HG02678 (cell line): ENCODE data around the gene CTXN3.

Source experiments
- ATAC-seq: cut with Tn5 transposase; IDR thresholded peaks from one replicate; pipeline ENCODE4 v1.9.1; 2021; ENCODE audit warnings: mild to moderate bottlenecking, moderate library complexity; ENCODE audit not compliant: unreplicated experiment

CTXN3 gene

DNA sequence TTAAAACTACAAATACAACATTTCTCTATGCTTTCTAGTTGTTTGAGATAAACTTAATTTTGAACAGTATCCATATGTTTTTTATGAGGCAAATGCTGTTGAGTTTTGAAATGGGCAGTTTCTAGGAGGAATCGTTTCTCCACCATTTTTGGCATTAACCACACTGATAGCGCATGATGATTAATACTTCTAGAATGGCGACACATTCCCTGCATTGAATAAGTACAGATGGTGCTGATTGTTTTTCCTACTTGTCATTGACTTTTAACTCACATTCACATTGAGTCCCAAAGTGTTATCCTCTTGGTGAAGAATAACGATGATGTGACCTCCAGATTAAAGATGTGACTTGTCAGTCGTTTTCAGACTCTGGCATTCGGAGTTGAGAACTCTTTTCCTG, 47.8 kb downstream of the CTXN3 start:
- ATAC-seq, result no peak

DNA sequence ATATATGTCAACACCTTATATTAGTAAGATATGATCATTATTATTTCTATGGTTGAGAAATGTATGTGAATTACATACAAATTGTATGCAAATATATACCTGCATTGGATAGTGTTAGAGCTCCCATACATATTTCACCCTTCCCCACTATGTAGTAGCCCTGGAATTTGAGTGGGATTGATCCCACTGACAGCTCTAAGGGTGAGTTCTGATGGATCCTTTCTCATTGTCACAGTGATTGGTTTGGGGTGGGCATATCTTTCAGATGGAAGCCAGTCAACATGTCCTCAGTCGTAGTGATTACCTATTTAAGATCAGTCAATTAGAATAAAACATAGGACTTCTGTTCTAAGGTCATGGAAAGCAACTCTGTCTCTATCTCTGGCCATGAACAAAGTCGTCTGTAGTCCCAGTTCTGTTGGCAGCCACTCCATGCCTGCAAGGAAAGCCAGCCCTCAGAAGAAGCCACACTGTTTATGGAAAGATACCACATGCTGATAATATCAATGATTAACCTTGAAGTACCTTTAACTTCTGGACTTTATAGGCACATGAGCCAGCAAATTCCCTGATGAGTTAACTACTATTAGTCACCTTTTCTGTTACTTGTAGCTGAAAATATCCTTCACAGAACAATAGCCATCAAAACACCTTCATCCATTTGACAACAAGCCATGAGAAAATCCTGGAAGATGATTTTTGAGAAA, 49.2 kb downstream of the CTXN3 start:
- no peak for ATAC-seq

DNA sequence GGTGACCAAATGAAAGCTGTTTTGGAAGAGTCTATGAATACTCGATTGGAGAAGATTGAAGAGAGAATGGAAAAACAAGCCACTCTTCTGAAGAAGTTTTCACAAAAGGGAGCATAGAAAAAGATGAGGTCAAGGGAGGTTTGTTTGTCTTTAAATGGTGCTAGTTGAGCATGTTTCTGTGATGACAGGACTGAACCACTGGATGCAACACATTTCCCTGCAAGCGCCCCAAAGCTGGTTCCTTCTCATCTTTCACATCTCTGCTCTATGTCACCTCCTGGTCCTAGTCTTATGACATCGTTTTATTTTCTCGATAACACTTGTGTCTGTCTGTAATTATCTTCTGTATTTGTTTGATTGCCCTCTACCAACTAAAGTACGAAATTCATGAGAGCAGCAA, 50.5 kb downstream of the CTXN3 start:
- no peak for ATAC-seq

DNA sequence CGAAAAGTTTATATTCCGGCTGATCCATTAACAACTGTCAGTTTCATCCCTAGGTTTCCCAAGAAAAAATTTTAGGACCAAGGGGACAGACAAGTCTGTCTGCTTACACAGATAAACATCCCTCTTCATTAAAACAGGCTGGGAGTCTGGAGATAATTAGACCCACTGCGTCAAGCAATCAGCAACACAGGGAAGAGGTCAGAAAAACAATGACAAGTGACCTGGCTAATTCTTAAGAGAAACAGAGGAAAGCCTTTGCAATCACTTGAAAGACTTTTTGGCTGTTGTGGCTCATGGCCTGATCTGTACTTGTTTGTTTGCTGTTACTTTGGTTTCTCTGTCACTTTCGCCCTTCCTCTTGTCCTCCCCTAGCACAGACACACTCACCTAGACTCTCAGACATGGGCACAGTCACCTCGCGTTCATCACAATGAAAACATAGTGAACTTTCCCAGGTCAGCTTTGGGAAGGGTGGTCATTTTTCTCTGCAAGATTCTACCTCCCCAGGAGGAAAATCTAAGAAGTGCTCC, 51.4 kb downstream of the CTXN3 start:
- ATAC-seq, result no peak

DNA sequence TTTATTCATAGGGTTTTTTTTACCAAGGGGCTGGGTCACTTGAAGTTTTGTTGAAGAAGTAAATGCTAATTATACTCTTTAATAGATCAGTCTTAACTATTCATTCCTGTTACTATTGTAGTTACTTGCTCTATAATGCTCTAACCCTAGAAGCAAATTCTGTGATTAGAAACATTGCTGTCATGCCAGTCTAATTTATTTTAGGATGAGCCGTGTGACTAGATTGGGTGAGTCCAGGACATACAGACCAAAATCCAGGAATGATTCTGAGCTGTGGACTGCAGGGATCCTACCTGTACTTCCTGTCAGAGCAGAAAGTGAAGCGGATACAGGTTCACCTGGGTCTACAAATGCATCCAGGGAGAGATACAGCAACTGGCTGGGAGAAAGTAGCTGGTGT, 53.6 kb downstream of the CTXN3 start:
- no peak for ATAC-seq

DNA sequence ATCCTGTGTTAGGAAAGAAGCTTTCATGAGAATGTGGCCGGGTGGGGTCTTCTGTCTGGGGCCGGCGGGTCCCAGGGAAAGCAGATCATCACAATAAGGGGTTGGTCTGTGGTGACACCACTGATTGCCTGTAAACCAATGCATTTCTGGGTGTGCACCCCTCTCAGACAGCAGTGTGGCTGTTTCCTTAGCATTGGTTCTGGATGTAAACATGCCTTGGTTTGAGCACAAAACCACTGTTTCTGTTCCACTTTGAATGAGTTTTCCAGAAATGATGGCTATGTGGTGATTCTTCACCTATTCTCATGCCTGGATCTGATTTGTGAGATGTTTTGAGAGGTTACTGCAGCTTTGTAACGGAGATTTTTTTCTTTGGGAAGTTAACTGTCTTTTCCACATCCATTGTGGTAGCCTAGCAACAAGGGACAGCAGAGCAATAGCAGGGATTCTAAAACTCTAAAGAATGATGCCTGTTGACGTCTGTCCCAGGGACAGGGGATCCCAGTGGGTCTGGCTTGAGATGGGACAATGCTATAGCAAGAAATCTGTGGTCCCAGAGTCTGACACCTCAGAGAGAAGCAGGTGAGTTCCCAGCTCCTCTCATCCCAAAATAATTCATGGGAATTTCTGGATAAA, 54.2 kb downstream of the CTXN3 start, which contains the start of gene CCDC192:
Gene CCDC192 (plus strand): TSS at position 466 of the 636 bp plus-strand sequence. CDS start 55 bp downstream, at position 521.
- no peak for ATAC-seq

DNA sequence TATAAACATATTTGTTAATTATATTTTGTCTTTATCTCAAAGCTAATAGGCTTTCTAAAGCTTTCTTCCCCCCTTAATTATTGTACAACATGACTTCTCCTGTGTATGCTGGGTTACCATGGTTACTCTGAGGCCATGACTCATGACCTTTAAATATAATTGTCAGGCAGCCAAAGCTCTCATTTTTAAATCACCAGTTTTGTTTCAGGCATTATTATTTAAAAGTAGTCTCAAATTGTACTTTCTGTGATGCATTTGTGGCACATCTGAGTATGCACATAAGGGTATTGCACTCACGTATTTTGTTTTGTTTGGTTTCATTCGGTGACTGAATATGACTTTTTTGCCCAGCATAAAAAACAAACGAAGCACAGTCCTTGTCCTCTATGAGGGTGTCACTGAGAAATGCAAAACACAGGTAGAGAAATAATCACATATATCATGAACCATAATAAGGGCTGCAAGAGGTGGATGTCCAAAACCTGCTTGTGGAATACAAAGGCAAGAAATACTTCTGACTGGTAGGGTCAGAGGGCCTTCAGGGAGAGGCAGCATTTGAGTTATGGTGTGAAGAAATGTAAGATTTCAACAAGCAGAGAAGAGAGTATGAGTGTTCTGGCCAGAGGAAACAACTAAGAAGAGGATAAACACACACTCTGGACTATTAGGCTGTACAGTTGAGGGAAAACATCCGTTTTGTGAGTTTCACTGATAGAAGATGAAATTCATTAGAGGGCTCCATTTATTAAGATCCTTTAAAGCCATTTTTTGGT, 56.4 kb downstream of the CTXN3 start:
- no peak for ATAC-seq

DNA sequence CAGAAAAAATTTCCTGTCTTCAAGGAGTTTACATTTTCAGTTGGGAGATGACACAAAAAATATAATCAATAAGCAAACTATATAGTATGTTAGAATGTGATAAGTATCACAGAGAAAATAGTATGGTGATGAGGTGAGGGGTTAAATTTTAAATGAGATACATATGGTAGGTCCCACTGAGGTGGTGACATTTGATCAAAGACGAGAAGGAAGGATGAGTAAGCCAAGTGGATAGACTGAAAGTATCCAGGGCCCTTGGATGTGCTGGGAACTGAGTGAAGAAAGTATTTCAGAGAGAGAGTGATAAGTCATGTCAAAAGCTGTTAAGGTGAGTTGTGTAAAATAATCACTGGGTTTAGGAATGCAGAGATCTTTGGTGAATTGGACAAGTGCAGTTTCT, 57.8 kb downstream of the CTXN3 start:
- ATAC-seq, result no peak

DNA sequence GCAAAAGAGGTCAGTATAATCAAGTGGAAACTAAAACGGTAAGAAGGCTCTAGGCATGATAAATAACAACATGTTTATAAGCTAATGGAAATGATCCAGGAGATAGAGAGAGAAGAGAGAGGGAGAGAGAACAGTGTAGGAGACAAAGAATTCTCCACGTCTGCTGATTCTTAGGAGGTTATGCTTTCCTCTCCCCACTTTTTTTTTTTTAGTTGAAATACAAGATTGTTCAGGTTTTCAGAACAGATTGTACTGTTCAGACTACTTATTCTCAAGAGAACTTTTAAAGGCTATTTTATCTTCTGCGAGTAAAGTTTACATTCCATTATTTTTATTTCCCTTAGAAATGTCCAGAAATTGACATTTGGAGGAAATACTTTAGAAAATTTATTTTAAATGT, 58.3 kb downstream of the CTXN3 start:
- no peak for ATAC-seq
